22Rv1 (cell line): ENCODE data around the gene PRRT1B.

ENCODE experiments used
- CTCF ChIP-seq: fragments of 450-650 bp; IDR thresholded peaks from 2 replicates; pipeline ENCODE4 v1.5.1; 2017; ENCODE audit warnings: mild to moderate bottlenecking
- ZFX ChIP-seq: fragments of 450-650 bp; IDR thresholded peaks from 2 replicates; pipeline ENCODE4 v1.6.1; 2017; ENCODE audit warnings: antibody characterized with exemption, borderline replicate concordance

- TF ChIP-seq CTCF (no peak), ZFX (no peak)
Measured at GRCh38 chr9:131546336-131547084, 1.2 kb downstream of the PRRT1B start.
